GM12865 (cell line): Measurements from ENCODE around the gene CADPS2.

Source experiments
- DNase-seq: peaks from one replicate; pipeline ENCODE4 v3.0.0; 2010; ENCODE audit warnings: low read depth
- H3K4me3 ChIP-seq: 2 replicates; pipeline ENCODE4 v1.5.1; 2011; ENCODE audit warnings: mild to moderate bottlenecking, low read depth, low read length, control low read depth
- CTCF ChIP-seq: IDR thresholded peaks from 2 replicates; pipeline ENCODE4 v1.5.1; 2011; ENCODE audit warnings: low read length, control low read depth, low read depth, inconsistent platforms; ENCODE audit not compliant: insufficient read depth; ENCODE audit errors: missing control alignments

Gene CADPS2

GRCh38 chr7:122746948-122747347, 139.3 kb downstream of the CADPS2 start:
- peak; percentile 50 for DNase-seq
- TF ChIP-seq CTCF = no peak
- H3K4me3 ChIP-seq = no peak overlapping the region

DNA sequence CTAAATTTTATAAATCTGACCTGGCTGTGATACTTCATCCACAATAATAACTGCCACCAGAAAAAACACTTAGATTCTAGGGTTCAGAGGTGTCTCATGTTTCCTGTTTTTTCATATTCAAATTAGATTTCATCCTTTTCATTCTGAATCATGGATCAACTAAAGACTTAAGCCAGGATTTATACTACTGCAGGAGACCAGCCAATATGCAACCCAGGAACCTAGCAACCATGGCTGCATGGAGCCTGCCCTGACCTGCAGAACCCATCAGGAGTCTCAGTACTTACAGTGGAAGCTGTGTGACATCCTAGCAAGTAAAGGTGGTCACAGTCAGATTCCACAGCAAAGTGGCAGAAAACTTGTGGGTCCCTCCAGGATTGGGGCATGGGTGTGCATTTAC, 143.0 kb downstream of the CADPS2 start:
- DNase-seq = no peak
- no peak for TF ChIP-seq CTCF
- no peak overlapping the region for H3K4me3 ChIP-seq

DNA sequence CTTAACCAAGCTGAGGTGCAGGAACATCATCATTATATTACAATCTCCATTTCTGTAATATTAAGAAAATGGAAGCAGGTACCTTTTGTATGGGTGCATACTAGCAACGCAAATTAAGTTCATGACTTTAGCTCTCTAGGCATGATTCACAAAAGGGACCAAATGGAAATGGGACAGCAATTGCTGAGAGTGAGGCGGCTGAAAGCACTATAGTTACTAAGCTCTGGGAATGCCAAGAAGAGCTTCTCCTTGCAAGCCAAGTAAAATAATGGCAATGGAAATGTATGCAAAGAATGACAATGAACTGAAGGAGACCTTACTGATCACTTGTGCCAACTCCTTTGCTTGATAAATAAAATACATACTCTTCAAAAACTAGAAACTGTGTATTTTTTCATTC, 147.3 kb downstream of the CADPS2 start:
- no peak for TF ChIP-seq CTCF
- no peak for DNase-seq
- H3K4me3 ChIP-seq = no peak overlapping the region

GRCh38 chr7:122736183-122736582, 150.1 kb downstream of the CADPS2 start:
- no peak for DNase-seq
- no peak for TF ChIP-seq CTCF
- no peak overlapping the region for H3K4me3 ChIP-seq

DNA sequence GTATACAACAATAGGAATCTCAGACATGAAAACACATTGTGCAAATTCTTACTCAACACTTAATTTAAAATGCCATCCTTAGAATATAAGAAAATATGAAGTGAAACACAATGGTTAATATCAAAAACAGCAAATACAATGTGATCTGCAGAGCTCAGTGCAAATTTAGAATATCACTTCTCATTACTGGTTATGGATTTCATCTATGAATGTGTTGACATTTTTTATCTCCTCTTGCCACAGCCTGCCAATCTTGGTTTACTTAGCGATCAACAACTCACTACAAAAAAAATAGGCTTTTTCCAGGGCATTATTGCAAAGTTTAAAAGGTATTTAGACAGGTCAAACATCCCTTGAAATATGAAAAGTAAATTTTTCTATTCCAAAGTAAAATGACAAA, 158.5 kb downstream of the CADPS2 start:
- H3K4me3 ChIP-seq = no peak overlapping the region
- DNase-seq = no peak
- no peak for TF ChIP-seq CTCF

DNA sequence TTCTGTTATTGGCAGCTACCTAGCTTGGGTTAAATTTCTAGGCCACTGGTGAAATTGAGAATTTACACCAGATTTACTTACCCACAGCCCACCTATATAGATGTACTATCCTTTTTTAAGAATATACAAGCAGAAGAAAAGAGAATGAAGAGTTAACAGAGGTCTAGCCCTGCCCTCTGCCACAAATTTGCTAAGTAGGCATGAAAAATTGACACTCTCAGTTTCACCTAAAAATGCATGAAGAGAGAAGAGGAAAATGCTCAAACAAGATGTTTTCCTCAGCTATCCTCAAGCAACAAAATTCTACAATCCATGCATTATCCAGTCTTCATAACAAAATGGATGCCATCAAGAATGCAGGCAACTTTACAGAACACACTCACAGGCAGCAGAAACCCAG, 158.9 kb downstream of the CADPS2 start:
- no peak for DNase-seq
- no peak overlapping the region for H3K4me3 ChIP-seq
- no peak for TF ChIP-seq CTCF

DNA sequence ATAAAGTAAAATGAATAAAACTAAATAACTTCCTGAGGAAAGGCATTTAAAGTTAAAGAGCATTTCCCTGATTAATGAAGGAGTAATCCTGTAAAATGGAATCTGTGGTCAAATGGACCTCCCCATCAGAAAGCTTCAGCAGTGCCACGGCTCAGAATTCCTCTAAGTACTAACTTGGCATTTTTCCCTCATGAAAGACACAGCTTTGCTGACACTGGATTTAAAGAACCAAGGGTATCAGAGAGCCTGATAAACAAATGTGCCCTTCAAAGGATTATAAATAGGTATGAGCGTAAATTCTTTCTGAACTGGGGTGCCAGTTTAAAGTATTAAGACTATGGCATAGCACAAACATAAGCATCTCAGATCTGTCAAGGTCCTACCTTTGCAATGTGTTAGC, 159.4 kb downstream of the CADPS2 start:
- TF ChIP-seq CTCF = no peak
- no peak for DNase-seq
- no peak overlapping the region for H3K4me3 ChIP-seq
